Occipital lobe (tissue), 2 donors: ENCODE data around the gene KRR1. TPM values are rescaled to one million over a fixed set of nuclear protein-coding genes. Genes with fewer than 3 reads are reported as not detected.

Experiments
- DNase-seq: peaks from one replicate; lab custom pipeline; 2025; lab: John Stamatoyannopoulos, UW
- total RNA-seq: library from RNA; depleted of rRNA; stranded (reverse); fragments of >200 nt; gene quantifications from one replicate; pipeline ENCODE4 v1.2.3, GENCODE V29; 2014

Gene KRR1
- total RNA-seq: 44.9 TPM

DNA sequence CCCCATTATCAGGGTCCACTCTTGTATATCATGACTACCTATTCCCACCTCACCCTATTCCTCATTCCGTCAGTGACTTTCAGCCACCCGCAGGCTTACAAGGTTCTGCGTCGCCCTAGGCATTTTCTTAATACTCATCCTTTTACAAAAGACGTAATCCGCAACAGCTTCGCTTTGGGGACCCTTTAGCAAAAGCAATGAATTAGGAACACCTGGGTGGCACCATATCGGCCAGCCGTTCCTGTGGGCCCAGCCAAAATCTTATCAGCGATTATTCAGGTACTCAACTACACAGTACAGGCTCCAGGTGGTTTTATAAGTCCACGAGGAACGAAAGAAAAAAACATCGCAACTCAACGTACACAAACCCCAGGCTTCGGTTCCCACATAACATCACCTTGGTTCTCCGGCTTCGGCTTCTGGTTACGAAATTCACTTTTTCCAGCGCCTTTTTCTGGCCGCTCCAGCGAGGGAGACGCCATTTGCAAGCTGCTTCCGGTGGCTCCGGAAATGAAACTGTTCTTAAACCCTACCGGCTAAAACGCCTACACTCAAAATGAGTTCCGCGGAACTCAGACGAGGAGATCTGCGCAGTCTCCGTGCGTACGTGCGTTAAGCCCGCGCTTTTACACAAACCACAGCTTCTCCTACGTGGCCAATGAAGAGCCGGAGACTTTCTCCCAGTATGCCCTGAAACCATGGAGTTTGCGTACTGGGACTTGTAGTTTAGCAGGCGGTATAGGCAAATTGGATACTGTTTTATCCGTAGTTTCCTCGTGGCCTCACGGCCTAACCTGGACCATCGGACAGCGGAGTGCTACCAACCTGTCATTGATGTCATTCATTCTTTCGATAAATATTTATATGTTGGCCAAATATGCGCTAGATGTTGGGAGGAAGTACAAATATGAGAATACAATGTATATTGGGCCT, at the start of gene KRR1:
KRR1 (minus strand) TSS at position 494 of the 933 bp plus-strand sequence; CDS start at position 482, 12 bp downstream.
- DNase-seq: peak; percentile 95

DNA sequence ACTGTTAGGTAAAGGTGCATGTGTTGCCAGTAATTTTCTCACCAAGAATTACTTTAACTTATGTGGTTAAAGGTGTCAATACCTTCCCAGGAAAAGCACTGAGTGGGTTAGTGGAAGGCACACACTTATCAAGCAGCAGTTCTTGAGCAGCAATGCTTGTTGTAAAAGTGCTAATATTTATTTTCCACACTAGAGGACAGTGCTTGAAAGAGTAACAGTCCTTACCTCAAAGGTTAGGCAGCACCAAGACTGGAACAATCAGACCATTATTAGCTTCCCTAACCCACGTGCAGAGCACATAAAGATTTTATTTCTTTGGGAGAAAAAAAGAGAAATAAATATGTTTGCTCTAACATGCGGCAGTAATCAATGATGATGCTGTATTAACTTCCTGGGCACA, 48.8 kb upstream of the KRR1 start:
- no peak for DNase-seq

GRCh38 chr12:75558287-75558686, 46.9 kb upstream of the KRR1 start:
- no peak for DNase-seq

DNA sequence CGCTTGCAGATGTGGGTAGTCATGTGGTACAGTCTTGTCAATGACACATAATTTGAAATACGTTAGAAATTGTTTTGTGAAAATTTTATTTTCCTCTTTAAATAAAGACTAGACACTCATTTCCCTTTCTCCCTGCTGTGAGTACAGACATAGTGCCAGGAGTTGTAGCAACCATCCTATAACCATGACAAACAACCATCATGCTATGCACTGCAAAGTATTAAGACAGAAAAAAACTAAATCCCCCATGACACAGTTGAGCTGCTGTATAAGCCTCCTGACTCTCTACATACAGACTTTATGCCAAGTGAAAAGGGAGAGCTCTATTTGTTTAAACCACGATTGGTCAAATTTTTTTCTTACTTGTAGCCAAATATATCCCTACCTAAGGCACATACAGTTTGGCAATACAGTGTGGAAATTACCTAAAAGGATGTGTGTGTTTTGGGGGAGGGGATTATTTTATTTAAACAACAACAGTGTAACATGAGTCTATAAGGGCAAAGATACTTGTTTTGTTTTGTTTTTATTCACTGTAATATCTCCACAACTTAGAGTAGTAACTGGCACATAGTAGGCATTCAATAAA, 45.0 kb upstream of the KRR1 start:
- DNase-seq: no peak

- DNase-seq: no peak
These were observed 43.1 kb upstream of the KRR1 start for GRCh38 chr12:75554556-75554880.

- no peak for DNase-seq
These were observed 42.6 kb upstream of the KRR1 start for GRCh38 chr12:75553836-75554555.

DNA sequence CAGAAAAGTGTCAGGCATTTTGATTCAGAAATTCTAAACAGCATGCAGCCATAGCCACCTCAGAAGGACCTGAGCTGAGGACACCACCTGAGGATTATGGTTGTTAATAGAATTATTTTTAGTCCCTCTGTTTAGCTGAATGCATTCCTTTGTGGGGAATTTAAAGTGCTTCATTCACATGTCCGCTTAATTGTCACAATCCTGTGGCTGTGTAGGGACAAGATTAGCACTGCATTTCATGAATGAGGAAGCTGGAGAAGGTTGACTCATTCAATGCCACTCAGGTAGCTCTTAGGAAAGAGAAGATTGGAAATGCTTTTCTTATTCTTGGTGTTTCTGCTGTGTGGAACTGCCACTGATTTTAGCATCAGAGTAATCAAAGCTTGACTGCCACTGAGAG, 42.0 kb upstream of the KRR1 start:
- DNase-seq: no peak

DNA sequence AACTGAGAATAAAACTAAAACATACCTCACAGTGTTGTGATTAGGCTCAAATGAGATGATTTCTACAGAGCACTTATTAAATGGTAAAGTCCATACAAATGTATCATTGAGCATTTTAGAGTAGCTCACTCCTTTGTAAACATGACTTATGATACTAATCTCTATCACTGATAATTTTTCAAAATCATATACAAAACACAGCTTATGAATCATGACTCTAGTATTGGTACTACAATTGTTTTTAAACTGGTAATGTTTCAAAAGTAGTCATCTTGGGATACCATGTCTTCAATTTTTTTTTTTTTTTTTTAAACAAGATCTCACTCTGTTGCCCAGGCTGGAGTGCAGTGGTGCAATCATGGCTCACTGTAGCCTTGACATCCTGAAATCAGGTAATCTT, 40.1 kb upstream of the KRR1 start:
- no peak for DNase-seq

GRCh38 chr12:75550401-75551240, 39.2 kb upstream of the KRR1 start:
- DNase-seq: no peak

- no peak for DNase-seq
These were observed 38.6 kb upstream of the KRR1 start for GRCh38 chr12:75549989-75550388.

DNA sequence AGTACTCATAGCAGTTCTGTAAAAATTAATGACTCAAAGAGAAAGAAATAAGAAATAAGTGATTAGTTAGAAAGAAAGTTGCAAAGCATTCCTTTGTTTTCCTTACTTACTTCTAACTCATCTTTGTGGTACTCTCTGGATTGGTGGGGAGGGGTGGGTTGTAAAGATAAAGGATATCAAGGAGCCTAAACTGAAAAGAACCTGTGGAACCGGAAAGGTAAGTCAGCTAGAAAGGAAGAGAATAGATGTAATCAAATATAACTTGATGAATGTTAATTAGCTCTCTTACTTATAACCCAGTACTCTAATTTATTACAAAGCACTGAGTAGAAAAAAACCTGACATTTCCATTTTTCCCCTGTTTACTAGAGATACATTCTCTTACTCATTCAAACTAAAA, 37.5 kb upstream of the KRR1 start:
- DNase-seq: no peak

DNA sequence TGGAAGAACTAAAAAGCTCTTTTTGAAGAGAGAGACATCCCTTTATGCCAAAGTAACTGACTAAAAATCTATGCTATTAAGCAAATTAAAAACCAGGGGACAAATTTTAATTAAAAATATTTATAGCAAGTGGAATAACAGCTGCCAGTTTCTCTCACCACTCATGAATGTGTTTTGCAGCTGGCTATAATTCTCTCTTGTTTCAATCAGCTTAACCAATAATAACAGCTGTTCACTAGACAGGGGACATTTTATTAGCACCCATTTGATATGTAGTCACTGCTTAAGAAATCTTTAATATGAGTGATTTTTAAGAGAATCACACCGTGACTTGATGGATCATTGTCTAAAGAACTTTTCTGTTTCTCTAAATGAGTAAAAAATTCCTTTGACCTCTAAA, 34.2 kb upstream of the KRR1 start:
- DNase-seq: no peak

GRCh38 chr12:75543529-75543928, 32.1 kb upstream of the KRR1 start:
- DNase-seq: no peak

DNA sequence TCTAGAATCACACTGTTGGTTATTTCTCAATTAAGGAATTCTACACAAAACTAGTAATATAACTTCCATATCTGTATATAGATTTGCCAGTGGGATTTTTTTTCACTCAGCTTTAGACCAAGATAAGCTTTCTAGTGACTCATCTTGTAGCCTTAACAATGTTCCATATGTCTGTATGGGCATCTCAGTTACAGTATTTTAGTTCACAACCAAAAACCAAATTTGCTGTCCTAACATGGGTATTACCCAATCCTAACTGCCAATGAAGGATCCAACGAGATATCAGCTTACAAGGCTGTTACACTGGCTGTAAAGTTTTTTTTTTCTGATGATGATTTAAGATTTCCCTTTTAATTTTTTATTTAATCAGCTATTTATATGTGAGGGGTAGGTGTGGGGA, 31.5 kb upstream of the KRR1 start:
- no peak for DNase-seq

DNA sequence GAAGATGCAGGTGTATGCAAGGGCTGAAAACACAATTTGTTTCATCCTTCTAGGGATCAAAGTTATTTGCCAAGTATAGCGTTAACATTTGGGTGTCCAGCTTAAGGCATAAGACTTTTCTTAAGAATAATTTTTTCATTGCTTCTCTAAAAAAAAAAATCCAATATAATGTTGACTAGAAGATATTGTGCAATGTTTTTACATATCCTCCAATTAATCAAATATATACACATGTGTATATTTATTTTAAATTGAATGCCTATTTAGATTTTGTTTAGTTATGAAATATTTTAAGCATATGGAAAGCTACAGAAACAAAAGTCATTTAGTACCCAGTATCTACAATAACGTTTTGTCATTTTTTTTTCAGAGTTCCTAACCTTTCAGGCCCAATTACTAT, 28.5 kb upstream of the KRR1 start:
- DNase-seq: no peak

- DNase-seq: no peak
These were observed 21.8 kb upstream of the KRR1 start for GRCh38 chr12:75533239-75533638.

DNA sequence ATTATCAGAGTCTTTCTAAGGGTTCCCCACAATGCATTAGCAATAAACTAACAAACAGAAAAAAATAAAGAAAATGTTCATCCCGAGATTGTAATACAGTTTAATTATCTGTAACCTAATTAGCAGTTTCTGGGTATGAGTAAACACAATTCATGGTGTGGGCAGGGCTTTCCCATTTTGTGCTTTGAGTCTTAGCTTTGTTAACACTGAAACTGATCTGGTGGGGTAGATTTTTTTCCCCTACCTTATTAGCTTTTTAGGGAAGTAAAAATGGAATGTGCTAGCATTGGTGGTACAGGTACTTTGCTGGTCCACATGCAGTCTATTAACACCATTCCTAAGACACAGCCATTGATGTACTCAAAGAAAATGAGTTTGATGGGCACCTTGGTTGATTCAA, 18.4 kb upstream of the KRR1 start:
- no peak for DNase-seq

DNA sequence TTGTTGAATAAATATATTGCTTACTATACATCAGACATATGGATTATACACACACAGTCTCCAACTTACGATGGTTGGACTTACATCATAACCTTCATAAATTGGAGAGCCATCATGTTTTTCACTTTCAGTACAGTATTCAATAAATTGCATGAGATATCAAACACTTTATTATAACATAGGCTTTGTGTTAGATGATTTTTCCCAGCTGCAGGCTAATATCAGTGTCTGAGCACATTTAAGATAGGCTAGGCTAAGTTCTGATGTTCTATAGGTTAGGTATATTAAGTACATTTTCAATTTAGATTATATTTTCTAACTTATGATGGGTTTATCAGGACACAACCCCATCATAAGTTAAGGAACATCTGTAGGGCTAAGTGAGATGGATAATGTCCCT, 17.9 kb upstream of the KRR1 start:
- no peak for DNase-seq

- no peak for DNase-seq
These were observed 17.3 kb upstream of the KRR1 start for GRCh38 chr12:75528692-75529091.

DNA sequence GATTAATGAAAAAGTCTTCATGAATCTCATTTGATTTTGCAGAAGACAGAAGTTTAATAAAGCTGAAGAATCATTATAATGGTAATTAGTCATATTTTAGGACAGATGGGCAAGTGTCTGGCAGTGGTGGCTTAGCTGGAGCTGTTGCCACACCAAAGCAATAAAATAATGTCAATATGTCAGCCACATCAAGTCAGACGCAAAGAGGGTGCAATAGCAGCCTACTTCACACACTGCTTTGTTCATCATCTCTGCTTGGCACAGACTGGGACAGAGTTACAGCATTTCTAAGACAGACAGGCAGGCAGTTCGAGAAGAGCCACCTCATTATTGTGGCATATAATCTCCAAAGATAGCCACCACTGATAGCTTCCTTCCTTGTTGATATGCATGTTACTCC, 16.9 kb upstream of the KRR1 start:
- DNase-seq: no peak

GRCh38 chr12:75526655-75527511, 15.5 kb upstream of the KRR1 start:
- no peak for DNase-seq
